Activated CD4-positive, CD25-positive, alpha-beta regulatory T cell (primary cell): ENCODE results near the gene ABCC1.

Experiments used
- DNase-seq, 4 experiments: peaks; one replicate each; lab custom pipeline; 2025; lab: John Stamatoyannopoulos, UW

Gene ABCC1

GRCh38 chr16:15993946-15994665 lies 44.7 kb downstream of the ABCC1 start:
- DNase-seq: no peak

- no peak for DNase-seq
These were observed 47.2 kb downstream of the ABCC1 start for GRCh38 chr16:15996432-15997109.

GRCh38 chr16:16000685-16001084 lies 51.3 kb downstream of the ABCC1 start:
- DNase-seq: no peak

DNA sequence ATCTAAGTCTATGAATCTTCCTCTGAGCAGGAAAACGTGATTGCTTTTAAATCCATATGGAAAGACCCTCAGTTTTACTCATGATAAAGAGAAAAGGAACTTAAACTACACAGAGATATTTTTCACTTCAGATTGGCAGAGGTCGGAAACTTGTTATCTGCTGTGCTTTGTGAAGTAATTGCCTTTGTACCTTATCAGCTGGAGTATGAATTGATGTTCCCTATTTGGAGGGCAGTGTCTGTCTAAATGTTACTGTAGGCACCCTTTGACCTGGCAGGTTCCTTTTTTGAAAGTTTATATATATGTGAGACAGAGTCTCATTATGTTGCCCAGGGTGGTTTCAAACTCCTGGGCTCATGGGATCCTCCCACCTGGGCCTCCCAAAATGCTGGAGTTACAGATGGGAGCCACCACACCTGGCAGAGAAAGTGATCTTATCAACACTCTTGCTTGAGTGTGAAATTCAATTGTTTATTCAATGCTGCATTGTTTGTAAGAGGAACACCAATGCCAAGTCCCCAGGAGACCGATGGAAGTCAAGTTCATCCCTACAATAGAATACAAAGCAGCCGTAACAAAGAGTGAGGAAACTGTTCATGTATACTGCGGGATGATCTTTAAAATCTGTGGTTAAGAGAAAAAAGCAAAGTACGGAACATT lies 52.3 kb downstream of the ABCC1 start:
- no peak for DNase-seq

DNA sequence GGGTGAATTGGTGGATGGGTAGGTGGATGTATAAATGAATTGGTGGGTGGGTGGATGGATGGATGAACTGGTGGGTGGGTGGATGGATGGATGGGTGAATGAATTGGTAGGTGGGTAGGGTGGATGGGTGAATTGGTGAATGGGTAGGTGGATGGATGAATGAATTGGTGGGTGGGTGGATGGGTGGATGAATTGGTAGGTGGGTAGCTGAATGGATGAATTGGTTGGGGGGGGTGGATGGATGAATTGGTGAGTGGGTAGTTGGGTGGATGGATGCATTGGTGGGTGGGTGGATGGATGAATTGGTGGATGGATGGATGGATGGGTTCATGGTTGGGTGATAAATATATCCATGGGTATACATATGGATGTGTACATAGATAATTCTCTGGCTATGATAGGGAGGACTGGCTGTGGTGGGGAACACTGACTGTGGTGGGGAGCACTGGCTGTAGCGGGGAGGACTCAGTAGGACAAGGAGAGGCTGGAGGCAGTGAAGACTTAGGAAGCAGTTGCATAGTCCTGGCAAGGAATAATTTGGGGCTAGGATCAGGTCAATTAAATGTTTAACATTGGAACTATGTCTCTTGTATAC lies 54.4 kb downstream of the ABCC1 start:
- no peak for DNase-seq

GRCh38 chr16:16004314-16004749 lies 54.9 kb downstream of the ABCC1 start:
- DNase-seq: no peak

DNA sequence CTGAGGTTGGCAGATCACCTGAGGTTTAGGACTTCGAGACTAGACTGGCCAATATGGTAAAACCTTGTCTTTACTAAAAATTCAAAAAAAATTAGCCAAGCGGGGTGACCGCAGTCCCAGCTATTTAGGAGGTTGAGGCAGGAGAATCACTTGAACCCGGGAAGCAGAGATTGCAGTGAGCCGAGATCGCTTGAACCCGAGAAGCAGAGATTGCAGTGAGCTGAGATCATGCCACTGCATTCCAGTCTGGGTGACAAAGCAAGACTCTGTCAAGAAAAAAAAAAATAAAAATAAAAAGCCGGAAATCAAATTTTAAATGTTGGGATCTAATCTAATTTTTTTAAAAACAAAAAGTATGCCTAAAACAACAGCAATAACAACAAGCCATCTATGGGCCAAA lies 56.3 kb downstream of the ABCC1 start:
- no peak for DNase-seq

DNA sequence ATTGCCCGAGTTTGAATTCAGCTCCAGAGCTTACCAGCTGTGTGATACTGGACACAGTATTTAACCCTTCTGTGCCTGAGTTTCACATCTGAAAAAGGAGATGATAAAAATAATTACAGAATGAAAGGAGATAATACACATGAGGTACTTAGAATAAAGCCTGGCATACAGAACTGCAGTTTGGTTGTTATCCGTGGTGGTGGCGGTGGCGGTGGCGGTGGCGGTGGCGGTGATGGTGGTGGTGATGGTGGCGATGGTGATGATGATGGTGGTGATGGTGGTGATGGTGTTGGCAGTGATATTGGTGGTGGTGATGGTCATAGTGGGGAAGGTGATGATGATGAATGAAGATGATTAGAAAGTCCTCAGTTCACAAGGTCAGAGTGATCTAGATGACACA lies 57.2 kb downstream of the ABCC1 start:
- DNase-seq: no peak

DNA sequence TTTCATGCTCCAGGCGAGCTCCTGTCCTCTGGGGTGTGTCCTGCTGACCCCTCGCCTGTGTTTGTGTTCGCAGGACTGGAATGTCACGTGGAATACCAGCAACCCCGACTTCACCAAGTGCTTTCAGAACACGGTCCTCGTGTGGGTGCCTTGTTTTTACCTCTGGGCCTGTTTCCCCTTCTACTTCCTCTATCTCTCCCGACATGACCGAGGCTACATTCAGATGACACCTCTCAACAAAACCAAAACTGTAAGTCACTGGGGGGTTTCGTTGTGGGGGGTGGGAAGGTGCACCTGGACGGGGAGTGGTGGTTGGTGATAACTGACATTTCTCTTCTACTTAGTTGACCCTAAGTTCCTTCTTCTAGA lies 58.3 kb downstream of the ABCC1 start:
- no peak for DNase-seq

GRCh38 chr16:16008666-16009065 lies 59.2 kb downstream of the ABCC1 start:
- DNase-seq: no peak

GRCh38 chr16:16009401-16009800 lies 60.0 kb downstream of the ABCC1 start:
- no peak for DNase-seq

- DNase-seq: no peak
These were observed 60.8 kb downstream of the ABCC1 start for GRCh38 chr16:16010194-16010593.

DNA sequence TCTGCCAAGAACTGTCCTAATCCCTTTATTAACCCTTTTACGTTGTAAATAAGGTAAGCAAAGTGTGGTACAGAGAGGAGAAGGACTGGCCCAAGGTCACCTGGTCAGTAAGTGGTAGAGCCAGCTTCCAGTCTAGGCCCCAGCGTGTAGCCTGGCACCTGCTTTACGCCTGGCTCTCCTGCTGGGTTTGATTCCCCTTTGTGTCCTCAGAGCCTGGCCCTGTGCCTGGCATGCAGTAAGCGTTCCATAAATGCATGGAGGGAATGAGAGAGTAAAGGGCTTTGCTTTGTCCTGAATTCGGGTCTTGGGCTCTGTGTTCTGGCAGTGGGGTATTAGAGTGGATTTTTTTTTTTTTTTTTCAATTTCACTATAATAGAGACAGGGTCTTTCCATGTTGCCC lies 62.7 kb downstream of the ABCC1 start:
- DNase-seq: no peak

DNA sequence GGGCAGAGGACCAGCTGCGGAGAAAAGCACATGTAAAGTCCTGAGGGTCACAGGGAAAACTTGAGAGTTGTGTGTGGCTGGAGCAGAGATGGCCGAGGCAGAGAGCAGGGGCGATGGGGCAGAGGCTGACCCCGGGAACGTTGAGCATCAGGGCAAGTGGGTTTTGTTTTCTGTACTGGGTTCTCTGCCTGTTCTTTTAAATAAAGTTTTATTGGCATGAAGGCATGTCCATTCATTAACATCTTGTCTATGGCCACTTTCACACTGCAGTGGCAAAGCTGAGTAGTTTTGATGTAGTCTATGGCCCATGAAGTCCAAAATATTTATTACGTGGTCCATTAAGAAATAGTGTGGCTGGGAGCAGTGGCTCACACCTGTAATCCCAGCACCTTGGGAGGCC lies 64.4 kb downstream of the ABCC1 start:
- no peak for DNase-seq

GRCh38 chr16:16014329-16015224 lies 65.2 kb downstream of the ABCC1 start:
- DNase-seq: no peak

- DNase-seq: no peak
These were observed 66.4 kb downstream of the ABCC1 start for GRCh38 chr16:16015849-16016248.

DNA sequence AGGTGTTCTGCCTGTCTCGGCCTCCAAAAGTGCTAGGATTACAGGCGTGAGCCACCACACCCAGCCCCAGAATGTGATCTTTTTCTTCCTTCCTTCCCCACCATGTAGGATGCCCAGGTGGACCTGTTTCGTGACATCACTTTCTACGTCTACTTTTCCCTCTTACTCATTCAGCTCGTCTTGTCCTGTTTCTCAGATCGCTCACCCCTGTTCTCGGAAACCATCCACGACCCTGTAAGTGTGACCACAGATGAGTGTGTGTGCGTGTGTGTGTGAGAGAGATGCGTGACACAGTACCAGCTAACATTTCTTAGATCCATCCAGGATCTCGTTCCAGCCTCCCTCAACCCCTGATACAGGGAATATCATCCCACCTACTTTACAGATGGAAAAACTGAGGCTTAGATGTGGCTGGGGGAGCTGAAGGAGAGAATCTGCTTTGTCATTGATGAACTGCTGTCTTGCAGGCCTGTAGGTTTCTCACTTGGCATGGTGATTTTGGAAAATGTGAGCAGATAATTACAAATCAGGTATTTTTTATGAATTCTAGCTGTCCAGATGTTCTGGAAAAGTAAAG lies 67.1 kb downstream of the ABCC1 start:
- no peak for DNase-seq

DNA sequence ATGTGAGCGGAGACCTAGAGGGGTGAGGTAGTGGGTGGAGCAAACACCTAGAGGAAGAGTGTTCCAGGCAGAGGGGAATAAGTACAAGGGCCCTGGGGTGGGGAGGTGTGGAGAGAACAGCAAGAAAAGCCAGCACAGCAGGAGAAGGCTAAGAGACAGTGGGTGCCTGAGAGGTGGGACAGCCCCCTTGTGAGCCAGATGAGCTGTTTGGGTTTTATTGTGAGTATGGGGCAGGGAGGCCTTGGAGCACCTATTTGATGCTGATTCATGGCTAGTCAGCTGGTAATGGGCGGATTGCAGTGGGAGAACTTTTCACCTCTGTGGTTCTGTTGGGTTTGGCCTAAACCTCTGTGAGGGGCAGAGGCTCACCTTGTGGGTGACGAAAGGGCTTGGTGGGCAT lies 68.4 kb downstream of the ABCC1 start:
- DNase-seq: no peak

GRCh38 chr16:16018705-16019104 lies 69.3 kb downstream of the ABCC1 start:
- DNase-seq: no peak

GRCh38 chr16:16019488-16019887 lies 70.1 kb downstream of the ABCC1 start:
- DNase-seq: no peak

DNA sequence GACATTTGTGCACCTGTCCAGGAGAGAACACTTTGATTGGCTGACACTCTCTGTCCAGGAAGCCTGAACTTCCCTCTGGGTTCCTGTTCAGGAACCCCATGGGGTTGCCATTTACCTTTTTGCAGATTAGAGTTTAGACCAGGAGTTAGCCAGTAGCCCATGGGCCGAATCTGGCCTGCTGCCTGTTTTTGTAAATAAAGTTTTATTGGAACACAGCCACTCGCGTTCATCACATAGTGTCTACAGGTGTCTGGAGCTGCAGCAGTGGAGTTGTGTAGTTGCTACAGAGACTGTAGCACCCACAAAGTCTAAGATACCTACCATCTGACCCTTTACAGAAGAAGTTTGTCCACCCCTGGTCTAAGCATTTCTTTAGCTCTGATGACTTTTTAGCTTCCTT lies 70.9 kb downstream of the ABCC1 start:
- DNase-seq: no peak

DNA sequence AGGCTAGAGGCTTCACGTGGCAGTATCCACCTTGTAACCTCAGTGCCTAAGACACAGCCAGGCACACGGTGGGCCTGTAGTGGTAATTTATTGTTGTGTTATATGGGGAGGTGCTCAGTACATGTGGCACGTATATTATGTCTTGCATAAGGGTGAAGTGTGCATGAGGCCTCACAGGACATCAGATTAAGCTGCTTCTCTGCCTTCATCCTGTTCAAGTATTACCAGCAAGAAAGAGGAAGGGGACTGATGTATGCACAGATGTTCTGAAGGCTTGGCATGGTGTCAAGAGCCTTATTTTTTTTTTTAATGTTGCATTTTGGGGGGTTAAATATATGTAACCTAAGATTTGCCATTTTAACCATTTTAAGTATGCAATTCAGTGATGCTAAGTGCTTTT lies 71.6 kb downstream of the ABCC1 start:
- DNase-seq: no peak
